ENCODE data around the gene COL5A2. TPM values are rescaled to one million over a fixed set of nuclear protein-coding genes. Genes with fewer than 3 reads are reported as not detected.

Gene COL5A2
- total and polyA plus RNA-seq, 2 donors (not counting 3 experiments of a cell fraction or from before 2014, with no cell fraction given), result 47.4 to 123 TPM

DNA sequence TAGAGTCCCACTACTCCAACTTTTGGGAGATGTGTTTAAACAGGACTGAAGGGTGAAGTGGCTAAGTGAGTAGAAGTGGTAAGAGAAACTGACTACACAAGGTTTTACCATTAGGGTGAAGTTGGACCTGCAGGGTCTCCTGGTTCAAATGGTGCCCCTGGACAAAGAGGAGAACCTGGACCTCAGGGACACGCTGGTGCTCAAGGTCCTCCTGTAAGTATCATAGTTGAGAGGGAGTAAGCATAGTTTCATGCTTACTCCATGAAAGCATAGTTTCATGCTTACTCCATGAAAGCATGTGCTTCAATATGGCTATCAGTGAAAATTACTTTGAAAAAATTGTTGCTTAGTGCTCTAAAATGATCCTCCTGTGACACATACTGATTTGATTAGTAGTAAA, 186.3 kb downstream of the COL5A2 start:
- no peak overlapping the region for H3K27ac ChIP-seq (ENCODE audit: insufficient read depth, low read depth, low read length)
- FAIRE-seq, result no peak
- BruUV-seq (replicated peaks), result no TSS peak

More for the DNA sequence above, 186.3 kb downstream of the COL5A2 start:
- ChIA-PET CTCF (interaction anchor here (1.1 kb wide), 1 partner anchor 9 kb away, joined by 4 read pairs; no protein-coding TSS in a partner anchor), POLR2A (no interaction called here)
- H3K9ac ChIP-seq (replicated peaks; ENCODE audit: extremely low read depth, insufficient read depth, low read length), result no peak overlapping the region
- H3K27me3 ChIP-seq (ENCODE audit: control insufficient read depth in 2 of 2, insufficient read depth in 2 of 2, low read length in 2 of 2), result no peaks in the 10 kb centered on the region
- no peaks in the 10 kb centered on the region for H3K4me1 ChIP-seq (ENCODE audit: control insufficient read depth, extremely low read depth, insufficient read depth, low read length)
- no peaks in the 10 kb centered on the region for H3K9me1 ChIP-seq (replicated peaks; ENCODE audit: control insufficient read depth, extremely low read depth, insufficient read depth, low read length)
- H4K20me1 ChIP-seq (replicated peaks; ENCODE audit: control insufficient read depth, extremely low read depth, insufficient read depth, low read length), result no peaks in the 10 kb centered on the region
- dilution Hi-C loops (cut with MboI; ENCODE audit: extremely low pct_ligation_motif_present, low sequenced_read_pairs), result no loop called here
- no peak overlapping the region for H2AFZ ChIP-seq (ENCODE audit: low read depth, low read length)
- TF ChIP-seq POLR2AphosphoS5 (IDR thresholded peaks at IDR 0.05; ENCODE audit: insufficient read depth, low read depth, low read length), result no peak
- TF ChIP-seq GATA2 (IDR thresholded peaks at IDR 0.05; ENCODE audit: insufficient read depth, insufficient read length, low read depth, low read length), result no peak
- TF ChIP-seq POLR2A (IDR thresholded peaks at IDR 0.05; ENCODE audit: low read depth, low read length), result no peak
- TF ChIP-seq JUN (IDR thresholded peaks at IDR 0.05; ENCODE audit: borderline replicate concordance, insufficient read depth, insufficient read length, low read depth), result no peak
- TF ChIP-seq MYC (IDR thresholded peaks at IDR 0.05; ENCODE audit: low read depth, low read length), result no peak
- TF ChIP-seq CTCF (IDR thresholded peaks at IDR 0.05; ENCODE audit: extremely low read depth in 1 of 2, insufficient read depth in 1 of 2, low read depth in 1 of 2, low read length in 2 of 2), result no peak
- no peak for TF ChIP-seq FOS (IDR thresholded peaks at IDR 0.05; ENCODE audit: borderline replicate concordance, insufficient read depth, low read length)
- no peak for TF ChIP-seq EZH2 (IDR thresholded peaks at IDR 0.05; ENCODE audit: borderline replicate concordance, low read depth, low read length, severe bottlenecking)
- no peak for DNase-seq (ENCODE audit: low read depth, low spot score)
- intact Hi-C loops (cut with micrococcal nuclease), result no loop called here
- H3K36me3 ChIP-seq (ENCODE audit: control insufficient read depth in 2 of 2, extremely low read depth in 1 of 2, insufficient read depth in 2 of 2, low read length in 2 of 2), result no peaks in the 10 kb centered on the region
- H3K9me3 ChIP-seq (replicated peaks; ENCODE audit: control insufficient read depth, insufficient read depth, low read length), result no peaks in the 10 kb centered on the region
- no peaks in the 10 kb centered on the region for H3K79me2 ChIP-seq (ENCODE audit: control insufficient read depth, insufficient read depth, low read length)
- no peak overlapping the region for H3K4me2 ChIP-seq (ENCODE audit: insufficient read depth, low read length)
- H3K4me3 ChIP-seq (replicated peaks in 1 of 3; ENCODE audit: insufficient read depth in 1 of 3, low read depth in 1 of 3, low read length in 3 of 3), result no peak overlapping the region

All from endothelial cell of umbilical vein (primary cell).